OCI-LY1 (cell line): ENCODE measurements around the gene NHERF2.
"Not testable (repeated sequence)": the region's sequence is repeated elsewhere in the genome, so short reads cannot be mapped to it uniquely, and the experiment has no call there.

Experiments
- H2AFZ ChIP-seq: fragments of 200-600 bp; sonication (generic), shearing (Covaris generic); 2 replicates; pipeline ENCODE4 v1.6.0; 2014; ENCODE audit warnings: antibody characterized with exemption, mild to moderate bottlenecking, low read length
- H3F3A ChIP-seq: fragments of 200-600 bp; sonication (generic), shearing (Covaris generic); 2 replicates; pipeline ENCODE4 v1.6.0; 2014; ENCODE audit warnings: mild to moderate bottlenecking, antibody characterized with exemption, low read length, moderate library complexity; ENCODE audit not compliant: insufficient read depth
- H3K27ac ChIP-seq: fragments of 200-600 bp; sonication (generic); 2 replicates; pipeline ENCODE4 v1.5.1; 2014; ENCODE audit warnings: low read length, mixed run types, mild to moderate bottlenecking, low read depth; ENCODE audit not compliant: poor library complexity, severe bottlenecking
- H3K27me3 ChIP-seq: fragments of 200-600 bp; sonication (generic); 2 replicates; pipeline ENCODE4 v1.6.0; 2014; ENCODE audit warnings: antibody characterized with exemption, mild to moderate bottlenecking, low read length, moderate library complexity; ENCODE audit not compliant: insufficient read depth
- H3K36me3 ChIP-seq: fragments of 200-600 bp; sonication (generic); 2 replicates; pipeline ENCODE4 v1.6.1; 2014; ENCODE audit warnings: mild to moderate bottlenecking, antibody characterized with exemption, low read length, moderate library complexity, mixed read lengths; ENCODE audit not compliant: insufficient read depth
- H3K4me1 ChIP-seq: fragments of 200-600 bp; sonication (generic); 2 replicates; pipeline ENCODE4 v1.5.1; 2014; ENCODE audit warnings: mild to moderate bottlenecking, low read length, moderate library complexity; ENCODE audit not compliant: insufficient read depth, severe bottlenecking
- H3K4me2 ChIP-seq: fragments of 200-600 bp; sonication (generic), shearing (Covaris generic); 2 replicates; pipeline ENCODE4 v1.6.1; 2014; ENCODE audit warnings: low read length
- H3K4me3 ChIP-seq: fragments of 200-600 bp; sonication (generic); 2 replicates; pipeline ENCODE4 v1.5.1; 2014; ENCODE audit warnings: low read length, low read depth, mild to moderate bottlenecking, mixed read lengths; ENCODE audit not compliant: poor library complexity, severe bottlenecking
- H3K79me2 ChIP-seq: fragments of 200-600 bp; shearing (Covaris generic); 2 replicates; pipeline ENCODE4 v1.6.1; 2016; ENCODE audit warnings: mixed run types, low read length, mixed read lengths; ENCODE audit not compliant: insufficient read depth
- H3K9ac ChIP-seq: fragments of 200-600 bp; sonication (generic), shearing (Covaris generic); 2 replicates; pipeline ENCODE4 v1.6.1; 2014; ENCODE audit warnings: mild to moderate bottlenecking, low read length, mixed read lengths
- H3K9me2 ChIP-seq: fragments of 200-600 bp; sonication (generic), shearing (Covaris generic); 2 replicates; pipeline ENCODE4 v1.6.1; 2014; ENCODE audit warnings: low read depth, mild to moderate bottlenecking, low read length, mixed read lengths
- H3K9me3 ChIP-seq: fragments of 200-600 bp; shearing (Covaris generic); 2 replicates; pipeline ENCODE4 v1.6.1; 2014; ENCODE audit warnings: low read length, mixed read lengths
- H4K20me1 ChIP-seq: fragments of 200-600 bp; sonication (generic), shearing (Covaris generic); 2 replicates; pipeline ENCODE4 v1.6.0; 2016; ENCODE audit warnings: mild to moderate bottlenecking, low read length; ENCODE audit not compliant: insufficient read depth
- EZH2 ChIP-seq: fragments of 200-600 bp; sonication (generic), shearing (Covaris generic); IDR thresholded peaks from 2 replicates; pipeline ENCODE4 v1.8.0; 2017; ENCODE audit warnings: borderline replicate concordance, mixed run types, mild to moderate bottlenecking, antibody characterized with exemption, low read length, moderate library complexity, mixed read lengths
- TF ChIP-seq, protein P1 (sequence below): fragments of 200-600 bp; sonication (generic), shearing (Covaris generic); IDR thresholded peaks from 2 replicates; pipeline ENCODE4 v1.5.1; 2017; ENCODE audit warnings: mild to moderate bottlenecking, antibody characterized with exemption, low read length, moderate library complexity, mixed read lengths

The NHERF2 gene

DNA sequence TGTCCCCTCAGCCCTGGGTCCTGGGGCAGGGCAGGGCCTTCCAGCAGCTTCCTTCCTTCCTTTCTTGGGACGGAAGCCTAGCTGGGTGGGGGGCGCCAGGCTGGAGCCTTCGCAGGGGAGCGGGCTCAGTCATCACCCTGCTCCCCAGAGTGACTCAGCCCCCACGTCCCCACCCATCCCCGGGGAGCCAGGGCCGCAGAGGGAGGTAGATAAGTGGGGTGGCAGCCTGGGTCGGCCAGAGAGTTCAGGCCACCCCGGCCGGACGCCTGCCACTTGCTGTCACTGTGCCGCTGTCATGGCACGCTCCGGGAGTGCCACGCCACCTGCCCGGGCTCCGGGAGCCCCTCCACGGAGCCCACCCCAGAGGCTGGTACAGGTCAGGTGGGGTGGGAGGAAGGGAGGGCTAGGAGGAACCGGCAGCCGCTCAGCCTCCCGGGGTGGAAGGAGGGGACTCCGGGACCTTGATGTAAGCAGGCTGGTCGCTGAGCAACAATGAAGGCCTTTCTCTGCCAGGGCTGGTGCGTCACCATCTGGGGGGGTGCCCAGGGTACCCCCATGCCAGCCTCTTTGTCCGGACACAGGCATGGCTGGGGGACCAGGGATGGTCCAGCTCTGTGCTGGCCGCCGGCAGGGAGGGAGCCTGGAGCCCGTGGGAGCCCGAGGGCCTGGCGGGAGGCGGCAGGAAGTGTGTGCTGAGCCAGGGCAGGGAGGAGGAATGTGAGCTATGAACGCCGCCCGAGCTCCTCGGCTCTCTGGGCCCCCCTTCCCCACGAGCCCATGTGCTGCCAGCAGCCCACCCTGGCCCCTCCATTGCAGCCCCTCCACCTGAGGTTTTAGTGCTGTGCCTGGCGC lies 6.6 kb downstream of the NHERF2 start:
- Histone ChIP-seq H2AFZ (no peak overlapping the region), H3K4me1 (no peaks in the 10 kb centered on the region), H3K9me2 (no peaks in the 10 kb centered on the region), H3K79me2 (no peaks in the 10 kb centered on the region), H3K9me3 (no peaks in the 10 kb centered on the region), H3F3A (no peaks in the 10 kb centered on the region), H3K4me3 (no peak overlapping the region), H3K36me3 (no peaks in the 10 kb centered on the region), H3K9ac (no peak overlapping the region), H4K20me1 (no peaks in the 10 kb centered on the region), H3K4me2 (no peak overlapping the region), H3K27me3 (peaks cover 25% of the 10 kb centered on the region), H3K27ac (no peak overlapping the region)
- TF ChIP-seq, protein P1, sequence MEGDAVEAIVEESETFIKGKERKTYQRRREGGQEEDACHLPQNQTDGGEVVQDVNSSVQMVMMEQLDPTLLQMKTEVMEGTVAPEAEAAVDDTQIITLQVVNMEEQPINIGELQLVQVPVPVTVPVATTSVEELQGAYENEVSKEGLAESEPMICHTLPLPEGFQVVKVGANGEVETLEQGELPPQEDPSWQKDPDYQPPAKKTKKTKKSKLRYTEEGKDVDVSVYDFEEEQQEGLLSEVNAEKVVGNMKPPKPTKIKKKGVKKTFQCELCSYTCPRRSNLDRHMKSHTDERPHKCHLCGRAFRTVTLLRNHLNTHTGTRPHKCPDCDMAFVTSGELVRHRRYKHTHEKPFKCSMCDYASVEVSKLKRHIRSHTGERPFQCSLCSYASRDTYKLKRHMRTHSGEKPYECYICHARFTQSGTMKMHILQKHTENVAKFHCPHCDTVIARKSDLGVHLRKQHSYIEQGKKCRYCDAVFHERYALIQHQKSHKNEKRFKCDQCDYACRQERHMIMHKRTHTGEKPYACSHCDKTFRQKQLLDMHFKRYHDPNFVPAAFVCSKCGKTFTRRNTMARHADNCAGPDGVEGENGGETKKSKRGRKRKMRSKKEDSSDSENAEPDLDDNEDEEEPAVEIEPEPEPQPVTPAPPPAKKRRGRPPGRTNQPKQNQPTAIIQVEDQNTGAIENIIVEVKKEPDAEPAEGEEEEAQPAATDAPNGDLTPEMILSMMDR = no peak
- no peak for TF ChIP-seq EZH2

DNA sequence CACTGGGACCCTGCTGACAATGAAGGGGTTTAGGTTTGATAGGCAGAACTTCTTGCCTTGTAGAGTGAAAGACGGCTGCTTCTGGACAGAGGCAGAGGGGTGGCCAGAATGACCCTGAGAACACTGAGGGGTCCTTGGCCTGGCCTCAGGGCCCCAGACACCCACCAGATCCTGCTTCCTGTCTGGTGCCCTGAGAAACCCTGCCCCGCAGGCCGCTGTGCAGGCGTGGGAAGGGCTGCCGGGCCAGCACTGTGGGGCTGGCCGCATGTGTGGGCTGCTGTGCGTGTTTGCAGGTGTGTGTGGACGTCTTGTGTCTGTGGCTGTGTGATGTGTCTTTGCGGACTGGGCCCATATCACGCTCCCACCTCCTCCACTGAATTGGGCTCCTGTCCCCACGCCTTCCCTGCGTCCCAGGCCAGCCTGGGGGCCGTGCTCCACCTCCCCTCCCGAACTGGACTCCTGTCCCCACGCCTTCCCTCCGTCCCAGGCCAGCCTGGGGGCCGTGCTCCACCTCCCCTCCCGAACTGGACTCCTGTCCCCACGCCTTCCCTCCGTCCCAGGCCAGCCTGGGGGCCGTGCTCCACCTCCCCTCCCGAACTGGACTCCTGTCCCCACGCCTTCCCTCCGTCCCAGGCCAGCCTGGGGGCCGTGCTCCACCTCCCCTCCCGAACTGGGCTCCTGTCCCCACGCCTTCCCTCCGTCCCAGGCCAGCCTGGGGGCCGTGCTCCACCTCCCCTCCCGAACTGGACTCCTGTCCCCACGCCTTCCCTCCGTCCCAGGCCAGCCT lies 7.4 kb downstream of the NHERF2 start:
- not testable (repeated sequence) for H3K27ac ChIP-seq, H3K4me3 ChIP-seq, H4K20me1 ChIP-seq, H3K9me3 ChIP-seq, H3K36me3 ChIP-seq, H3K9ac ChIP-seq, H3K9me2 ChIP-seq, H3F3A ChIP-seq, H3K4me1 ChIP-seq, H3K4me2 ChIP-seq, H2AFZ ChIP-seq, H3K79me2 ChIP-seq
- H3K27me3 ChIP-seq = peaks cover 23% of the 10 kb centered on the region

DNA sequence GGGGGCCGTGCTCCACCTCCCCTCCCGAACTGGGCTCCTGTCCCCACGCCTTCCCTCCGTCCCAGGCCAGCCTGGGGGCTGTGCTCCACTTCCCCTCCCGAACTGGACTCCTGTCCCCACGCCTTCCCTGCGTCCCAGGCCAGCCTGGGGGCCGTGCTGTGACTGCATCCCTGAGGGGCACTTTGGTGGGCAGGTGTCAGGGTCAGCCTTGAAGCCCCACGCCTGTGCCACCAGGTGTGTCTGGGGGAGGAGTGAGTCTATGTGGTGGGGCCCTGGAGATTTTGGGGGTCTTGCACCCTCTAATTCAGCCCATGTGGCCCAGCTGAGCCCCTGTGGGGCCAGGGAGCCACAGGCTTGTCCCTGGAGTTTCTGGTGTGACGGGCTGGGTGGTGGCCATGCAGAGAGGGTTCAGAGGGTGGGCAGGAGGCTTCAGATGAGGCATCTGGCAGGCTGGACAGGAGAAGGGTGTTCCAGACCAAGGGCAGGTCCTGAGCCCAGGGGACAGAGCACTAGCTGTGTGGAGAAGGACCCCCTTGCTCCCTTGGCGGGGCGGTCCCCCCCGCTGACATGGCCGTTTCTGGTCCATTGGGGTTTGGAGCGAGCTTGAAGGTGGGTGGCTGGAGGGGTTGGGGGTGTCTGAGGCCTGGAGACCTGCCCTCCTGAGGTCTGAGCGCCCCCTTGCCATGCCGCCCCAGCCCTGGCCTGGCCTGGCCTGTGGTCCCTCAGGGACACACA lies 8.2 kb downstream of the NHERF2 start:
- Histone ChIP-seq H3K27me3 (peaks cover 22% of the 10 kb centered on the region), H4K20me1 (no peaks in the 10 kb centered on the region), H3K79me2 (no peaks in the 10 kb centered on the region), H3F3A (no peaks in the 10 kb centered on the region), H3K4me3 (no peak overlapping the region), H3K9me2 (no peaks in the 10 kb centered on the region), H3K9ac (no peak overlapping the region), H2AFZ (no peak overlapping the region), H3K4me2 (no peak overlapping the region), H3K4me1 (no peaks in the 10 kb centered on the region), H3K9me3 (no peaks in the 10 kb centered on the region), H3K27ac (no peak overlapping the region), H3K36me3 (no peaks in the 10 kb centered on the region)
- TF ChIP-seq, protein P1 = no peak
- TF ChIP-seq EZH2 = no peak
